A673 (cell line): ENCODE results near the gene SLC1A5. TPM values are rescaled to one million over a fixed set of nuclear protein-coding genes. Genes with fewer than 3 reads are reported as not detected.

Source experiments
- BruUV-seq: library from RNA; stranded (reverse); fragments of 400-500 nt; replicated peaks from 2 replicates; lab custom pipeline; 2021; lab: Mats Ljungman, UMichigan
- CTCF ChIA-PET: fragments of 300-600 bp; sonication (Branson Sonifier 250); formaldehyde crosslinking; loops from one replicate; lab custom pipeline; 2022; ENCODE audit warnings: antibody characterized with exemption; lab: Charles Lee
- POLR2A ChIA-PET: fragments of 300-600 bp; sonication (Branson Sonifier 250); formaldehyde crosslinking; loops from one replicate; lab custom pipeline; 2022; ENCODE audit warnings: antibody characterized with exemption; ENCODE audit not compliant: low non-redundant PET; lab: Charles Lee
- DNase-seq: peaks from one replicate; pipeline ENCODE4 v3.0.0-alpha.2; 2015; ENCODE audit warnings: low spot score
- H3K27ac ChIP-seq: fragments of 200-600 bp; sonication (generic); 2 replicates; pipeline ENCODE4 v1.5.1; 2016; ENCODE audit warnings: mixed run types, low read depth, mild to moderate bottlenecking, mixed read lengths, antibody characterized with exemption, low read length; ENCODE audit not compliant: poor library complexity, severe bottlenecking
- H3K27me3 ChIP-seq: fragments of 200-600 bp; sonication (generic); replicated peaks from 2 replicates; pipeline ENCODE4 v1.6.1; 2017; ENCODE audit warnings: mixed run types, low read depth, mild to moderate bottlenecking, mixed read lengths, antibody characterized with exemption, low read length; ENCODE audit not compliant: insufficient read depth, poor library complexity
- H3K36me3 ChIP-seq: fragments of 200-600 bp; sonication (generic); 2 replicates; pipeline ENCODE4 v1.6.1; 2016; ENCODE audit warnings: mixed run types, mild to moderate bottlenecking, mixed read lengths, antibody characterized with exemption, low read length; ENCODE audit not compliant: insufficient read depth, poor library complexity, severe bottlenecking
- H3K4me1 ChIP-seq: fragments of 200-600 bp; sonication (generic); 2 replicates; pipeline ENCODE4 v1.6.1; 2017; ENCODE audit warnings: mixed run types, mild to moderate bottlenecking, mixed read lengths, antibody characterized with exemption, low read length; ENCODE audit not compliant: insufficient read depth, poor library complexity, severe bottlenecking
- H3K4me3 ChIP-seq: fragments of 200-600 bp; sonication (generic); 2 replicates; pipeline ENCODE4 v1.5.1; 2016; ENCODE audit warnings: low read depth, mixed run types, mild to moderate bottlenecking, mixed read lengths, low read length; ENCODE audit not compliant: poor library complexity, severe bottlenecking
- H3K9me3 ChIP-seq: fragments of 200-600 bp; sonication (generic); 2 replicates; pipeline ENCODE4 v1.6.1; 2016; ENCODE audit warnings: mixed run types, low read depth, mild to moderate bottlenecking, mixed read lengths, antibody characterized with exemption, low read length; ENCODE audit not compliant: poor library complexity, severe bottlenecking
- CTCF ChIP-seq: fragments of 300-800, 200-600 bp; sonication (generic); conservative IDR thresholded peaks from 2 replicates; pipeline ENCODE4 v1.5.1; 2017; ENCODE audit warnings: low read depth, mild to moderate bottlenecking, antibody characterized with exemption, low read length, moderate library complexity, mixed read lengths
- EZH2 ChIP-seq: fragments of 200-600 bp; sonication (generic); IDR thresholded peaks from 2 replicates; pipeline ENCODE4 v1.6.1; 2017; ENCODE audit warnings: borderline replicate concordance, low read depth, mild to moderate bottlenecking, mixed read lengths, antibody characterized with exemption, low read length; ENCODE audit not compliant: poor library complexity, severe bottlenecking
- intact Hi-C: fragments of 100-400 bp; cut with micrococcal nuclease; formaldehyde crosslinking; loops from one replicate; pipeline ENCODE4 v1.10.0; 2022; ENCODE audit not compliant: unreplicated experiment
- total RNA-seq: library from RNA; stranded (reverse); gene quantifications from 2 replicates; pipeline ENCODE4 v1.2.3, GENCODE V29; 2021

The SLC1A5 gene
- total RNA-seq, 1 experiment from 2014 or later = 295 TPM

- DNase-seq = peak; percentile 54
- CTCF ChIA-PET = no interaction called here
These were observed 3.5 kb upstream of the SLC1A5 start for GRCh38 chr19:46791944-46792343.

GRCh38 chr19:46789371-46789770, 977 bp upstream of the SLC1A5 start:
- Histone ChIP-seq H3K27ac (no peak overlapping the region), H3K27me3 (no peaks in the 10 kb centered on the region), H3K9me3 (no peaks in the 10 kb centered on the region), H3K36me3 (peaks cover 9% of the 10 kb centered on the region), H3K4me3 (no peak overlapping the region), H3K4me1 (peaks cover 14% of the 10 kb centered on the region)
- ChIA-PET CTCF (interaction anchor here (0.7 kb wide), 1 partner anchor 144 kb away, joined by 3 read pairs; no protein-coding TSS in a partner anchor), POLR2A (no interaction called here)
- no peak for DNase-seq
- intact Hi-C loops = loop anchor here (5.0 to 10.0 kb wide), 3 partner anchors 63 to 343 kb away; partner anchors contain the start of genes AP2S1, SAE1 and ZC3H4
- BruUV-seq = no TSS peak
- TF ChIP-seq CTCF (no peak), EZH2 (no peak)

More at GRCh38 chr19:46791944-46792343, 3.5 kb upstream of the SLC1A5 start:
- BruUV-seq = no TSS peak
- intact Hi-C loops = no loop called here
- H3K4me1 ChIP-seq = peaks cover 13% of the 10 kb centered on the region
- no peaks in the 10 kb centered on the region for H3K9me3 ChIP-seq
- POLR2A ChIA-PET = no interaction called here
- no peak overlapping the region for H3K27ac ChIP-seq
- no peaks in the 10 kb centered on the region for H3K27me3 ChIP-seq
- no peak overlapping the region for H3K4me3 ChIP-seq
- TF ChIP-seq CTCF (no peak), EZH2 (no peak)
- H3K36me3 ChIP-seq = no peaks in the 10 kb centered on the region

DNA sequence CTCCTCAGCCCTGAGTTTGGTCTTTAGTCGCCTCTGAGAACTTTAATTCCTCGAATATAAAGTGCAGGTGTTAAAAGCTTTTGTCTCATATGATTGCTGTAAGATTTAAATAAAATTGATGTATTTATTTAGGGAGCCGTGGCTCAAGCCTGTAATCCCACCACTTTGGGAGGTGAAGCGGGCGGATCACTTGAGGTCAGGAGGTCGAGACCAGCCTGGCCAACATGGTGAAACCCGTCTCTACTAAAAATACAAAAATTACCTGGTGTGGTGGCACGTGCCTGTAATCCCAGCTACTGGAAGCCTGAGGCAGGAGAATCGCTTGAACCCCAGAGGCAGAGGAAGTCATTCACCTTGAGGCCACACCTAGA, 559 bp upstream of the SLC1A5 start:
- H3K9me3 ChIP-seq = no peaks in the 10 kb centered on the region
- no peak overlapping the region for H3K4me3 ChIP-seq
- TF ChIP-seq CTCF (no peak), EZH2 (no peak)
- BruUV-seq = no TSS peak
- no peak for DNase-seq
- peaks cover 12% of the 10 kb centered on the region for H3K36me3 ChIP-seq
- no peak overlapping the region for H3K27ac ChIP-seq
- intact Hi-C loops = loop anchor here (5.0 to 10.0 kb wide), 3 partner anchors 63 to 343 kb away; partner anchors contain the start of genes AP2S1, SAE1 and ZC3H4
- ChIA-PET POLR2A (interaction anchor here (0.6 kb wide), 1 partner anchor 410 kb away, joined by 3 read pairs; no protein-coding TSS in a partner anchor), CTCF (interaction anchor here (0.6 kb wide), 1 partner anchor 51 kb away, joined by 4 read pairs; no protein-coding TSS in a partner anchor)
- peaks cover 18% of the 10 kb centered on the region for H3K4me1 ChIP-seq
- no peaks in the 10 kb centered on the region for H3K27me3 ChIP-seq
